PC-9 (cell line): ENCODE results near the gene SCG2. TPM values are rescaled to one million over a fixed set of nuclear protein-coding genes. Genes with fewer than 3 reads are reported as not detected.
A peak's percentile ranks its signal among the peaks of the same experiment; 100 is the strongest.

Source experiments
- BruUV-seq: library from RNA; stranded (reverse); fragments of 400-500 nt; replicated peaks from 2 replicates; lab custom pipeline; 2021; lab: Mats Ljungman, UMichigan
- CTCF ChIA-PET: fragments of 300-600 bp; sonication (Branson Sonifier 250); formaldehyde crosslinking; loops from one replicate; lab custom pipeline; 2022; ENCODE audit warnings: antibody characterized with exemption; lab: Charles Lee
- POLR2A ChIA-PET: fragments of 300-600 bp; sonication (Branson Sonifier 250); formaldehyde crosslinking; loops from one replicate; lab custom pipeline; 2022; ENCODE audit warnings: antibody characterized with exemption; ENCODE audit not compliant: unreplicated experiment; lab: Charles Lee
- DNase-seq, 2 experiments: peaks; one replicate each; pipeline versions ENCODE4 v3.0.0 to v3.0.0-alpha.2; 2015 to 2022; ENCODE audit warnings: mixed read lengths in 1 of 2
- H2AFZ ChIP-seq: fragments of 200-600 bp; sonication (generic); 2 replicates; pipeline ENCODE4 v1.8.1; 2017; ENCODE audit warnings: antibody characterized with exemption
- H3F3A ChIP-seq: fragments of 200-600 bp; sonication (generic); 2 replicates; pipeline ENCODE4 v1.8.1; 2017; ENCODE audit warnings: antibody characterized with exemption, mild to moderate bottlenecking, low read depth; ENCODE audit not compliant: insufficient read depth
- H3K27ac ChIP-seq: fragments of 200-600 bp; sonication (generic); 2 replicates; pipeline ENCODE4 v1.6.1; 2016; ENCODE audit warnings: mixed run types
- H3K27me3 ChIP-seq: fragments of 200-600 bp; sonication (generic); 2 replicates; pipeline ENCODE4 v1.6.1; 2016; ENCODE audit warnings: low read depth, mixed run types; ENCODE audit not compliant: insufficient read depth
- H3K36me3 ChIP-seq: fragments of 200-600 bp; sonication (generic); 2 replicates; pipeline ENCODE4 v1.6.1; 2016; ENCODE audit warnings: low read depth, mixed run types
- H3K4me1 ChIP-seq: fragments of 200-600 bp; sonication (generic); replicated peaks from 2 replicates; pipeline ENCODE4 v1.6.1; 2016; ENCODE audit warnings: mixed run types; ENCODE audit not compliant: insufficient read depth
- H3K4me2 ChIP-seq: fragments of 200-600 bp; sonication (generic); 2 replicates; pipeline ENCODE4 v1.6.1; 2017; ENCODE audit warnings: mixed run types
- H3K4me3 ChIP-seq: fragments of 200-600 bp; sonication (generic); 2 replicates; pipeline ENCODE4 v1.6.1; 2016; ENCODE audit warnings: mixed run types
- H3K79me2 ChIP-seq: fragments of 200-600 bp; sonication (generic); 2 replicates; pipeline ENCODE4 v1.6.1; 2017; ENCODE audit warnings: low read depth, mixed run types
- H3K9me2 ChIP-seq: fragments of 200-600 bp; sonication (generic); 2 replicates; pipeline ENCODE4 v1.8.1; 2017; ENCODE audit warnings: mild to moderate bottlenecking; ENCODE audit not compliant: insufficient read depth
- H3K9me3 ChIP-seq: fragments of 200-600 bp; sonication (generic); 2 replicates; pipeline ENCODE4 v1.8.1; 2016; ENCODE audit warnings: low read depth; ENCODE audit not compliant: insufficient read depth
- H4K20me1 ChIP-seq: fragments of 200-600 bp; sonication (generic); 2 replicates; pipeline ENCODE4 v1.8.1; 2017; ENCODE audit not compliant: insufficient read depth
- EZH2 ChIP-seq: fragments of 200-600 bp; sonication (generic); IDR thresholded peaks from 2 replicates; pipeline ENCODE4 v1.8.0; 2017; ENCODE audit warnings: antibody characterized with exemption, low read depth
- intact Hi-C: fragments of 100-400 bp; cut with micrococcal nuclease; formaldehyde crosslinking; loops from one replicate; pipeline ENCODE4 v1.10.0; 2022; ENCODE audit not compliant: unreplicated experiment
- total RNA-seq: library from RNA; stranded (reverse); gene quantifications from 2 replicates; pipeline ENCODE4 v1.2.3, GENCODE V29; 2021
- TF ChIP-seq, protein P1 (sequence below): fragments of 200-600 bp; sonication (generic); conservative IDR thresholded peaks from 2 replicates; pipeline ENCODE4 v1.6.1; 2017; ENCODE audit warnings: mixed run types, antibody characterized with exemption, mild to moderate bottlenecking, moderate library complexity

Gene SCG2
- total RNA-seq, 1 experiment from 2014 or later: 0.81 TPM

DNA sequence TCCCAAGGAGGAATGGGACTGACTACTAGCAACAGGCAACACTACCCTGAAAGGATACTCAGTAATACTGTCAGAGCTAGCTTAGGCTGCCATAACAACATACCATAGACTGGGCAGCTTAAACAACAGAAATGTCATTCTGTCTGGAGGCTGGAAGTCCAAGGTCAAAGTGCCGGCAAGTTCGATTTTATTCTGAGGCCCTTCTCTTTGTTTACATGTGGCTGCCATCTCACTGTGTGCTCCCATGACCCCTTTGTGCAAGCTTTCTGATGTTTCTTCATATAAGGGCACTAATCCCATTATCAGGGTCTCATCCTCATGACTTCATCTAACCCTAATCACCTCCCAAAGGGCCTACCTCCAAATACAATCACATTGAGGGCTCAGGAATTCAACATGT lies 30.7 kb upstream of the SCG2 start:
- Histone ChIP-seq H3K36me3 (no peaks in the 10 kb centered on the region), H3K27ac (no peak overlapping the region), H3K9me3 (no peaks in the 10 kb centered on the region), H3F3A (peaks cover 4% of the 10 kb centered on the region; the same call in 1 of the 2 replicates), H3K79me2 (no peaks in the 10 kb centered on the region), H3K9me2 (no peaks in the 10 kb centered on the region), H3K4me3 (no peak overlapping the region), H2AFZ (no peak overlapping the region), H3K4me1 (0 out of 2 replicates have a peak, but pooled peaks cover 7% of the 10 kb centered on the region), H4K20me1 (no peaks in the 10 kb centered on the region), H3K4me2 (no peak overlapping the region), H3K27me3 (no peaks in the 10 kb centered on the region)
- no peak for DNase-seq
- TF ChIP-seq EZH2: no peak
- TF ChIP-seq, protein P1, sequence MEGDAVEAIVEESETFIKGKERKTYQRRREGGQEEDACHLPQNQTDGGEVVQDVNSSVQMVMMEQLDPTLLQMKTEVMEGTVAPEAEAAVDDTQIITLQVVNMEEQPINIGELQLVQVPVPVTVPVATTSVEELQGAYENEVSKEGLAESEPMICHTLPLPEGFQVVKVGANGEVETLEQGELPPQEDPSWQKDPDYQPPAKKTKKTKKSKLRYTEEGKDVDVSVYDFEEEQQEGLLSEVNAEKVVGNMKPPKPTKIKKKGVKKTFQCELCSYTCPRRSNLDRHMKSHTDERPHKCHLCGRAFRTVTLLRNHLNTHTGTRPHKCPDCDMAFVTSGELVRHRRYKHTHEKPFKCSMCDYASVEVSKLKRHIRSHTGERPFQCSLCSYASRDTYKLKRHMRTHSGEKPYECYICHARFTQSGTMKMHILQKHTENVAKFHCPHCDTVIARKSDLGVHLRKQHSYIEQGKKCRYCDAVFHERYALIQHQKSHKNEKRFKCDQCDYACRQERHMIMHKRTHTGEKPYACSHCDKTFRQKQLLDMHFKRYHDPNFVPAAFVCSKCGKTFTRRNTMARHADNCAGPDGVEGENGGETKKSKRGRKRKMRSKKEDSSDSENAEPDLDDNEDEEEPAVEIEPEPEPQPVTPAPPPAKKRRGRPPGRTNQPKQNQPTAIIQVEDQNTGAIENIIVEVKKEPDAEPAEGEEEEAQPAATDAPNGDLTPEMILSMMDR: no peak
- POLR2A ChIA-PET: no interaction called here
- intact Hi-C loops: no loop called here
- CTCF ChIA-PET: no interaction called here
- BruUV-seq: no TSS peak

DNA sequence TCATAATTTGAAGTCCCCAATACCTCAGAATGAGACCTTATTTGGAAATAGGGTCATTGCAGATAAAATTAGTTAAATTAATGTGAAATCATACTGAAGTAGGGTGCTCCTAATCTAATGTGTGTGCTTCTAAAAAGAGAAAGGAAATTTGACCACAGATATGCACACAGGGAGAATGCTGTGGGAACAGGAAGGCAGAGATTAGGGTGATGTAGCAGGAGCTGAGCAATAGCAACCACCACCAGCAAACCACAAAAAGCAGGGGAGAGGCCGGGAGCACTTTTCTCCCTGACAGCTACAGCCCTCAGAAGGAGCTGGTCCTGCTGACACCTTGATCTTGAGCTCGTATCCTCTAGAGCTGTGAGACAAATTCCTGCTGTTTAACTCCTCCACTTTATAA lies 24.6 kb upstream of the SCG2 start:
- CTCF ChIA-PET: interaction anchor here (0.6 to 1.0 kb wide), 3 partner anchors 119 to 367 kb away, joined by 3 to 8 read pairs (median 7); no protein-coding TSS in a partner anchor
- Histone ChIP-seq H3K9me2 (no peaks in the 10 kb centered on the region), H3K27ac (no peak overlapping the region), H3K36me3 (no peaks in the 10 kb centered on the region), H3K4me3 (no peak overlapping the region), H3F3A (no peaks in the 10 kb centered on the region), H3K27me3 (no peaks in the 10 kb centered on the region), H3K4me2 (peak overlapping the region; percentile 20), H3K4me1 (peaks cover 12% of the 10 kb centered on the region), H4K20me1 (no peaks in the 10 kb centered on the region), H3K79me2 (no peaks in the 10 kb centered on the region), H2AFZ (no peak overlapping the region), H3K9me3 (0 out of 2 replicates have a peak, but pooled peaks cover 4% of the 10 kb centered on the region)
- peak; percentile 52 to 73 for DNase-seq
- intact Hi-C loops: no loop called here
- TF ChIP-seq, protein P1: no peak
- no peak for TF ChIP-seq EZH2
- no TSS peak for BruUV-seq
- POLR2A ChIA-PET: interaction anchor here (0.6 kb wide), 1 partner anchor 8 kb away, joined by 3 read pairs; no protein-coding TSS in a partner anchor

DNA sequence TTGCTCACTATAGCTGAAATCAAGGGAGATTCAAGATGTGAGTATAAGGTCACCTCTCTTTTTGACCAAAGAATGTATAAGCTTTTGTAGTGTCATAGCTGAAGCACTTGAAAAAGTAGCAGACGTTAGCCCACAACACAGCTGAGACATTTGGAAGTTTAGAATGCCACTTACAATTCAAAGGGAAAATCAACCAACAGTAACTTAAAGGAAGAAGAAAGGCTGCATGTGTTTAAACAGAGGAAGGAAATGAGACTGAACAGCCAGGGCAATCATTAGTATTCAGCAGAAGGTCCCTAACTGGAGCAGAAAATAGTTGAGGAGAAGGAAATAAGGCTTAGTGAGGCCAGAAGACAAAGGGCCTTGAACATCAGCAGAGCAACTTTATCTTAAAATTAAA lies 23.5 kb upstream of the SCG2 start:
- ChIA-PET POLR2A (no interaction called here), CTCF (interaction anchor here (0.7 kb wide), 1 partner anchor 203 kb away, joined by 6 read pairs; no protein-coding TSS in a partner anchor)
- Histone ChIP-seq H2AFZ (no peak overlapping the region), H4K20me1 (no peaks in the 10 kb centered on the region), H3K27ac (no peak overlapping the region), H3K79me2 (no peaks in the 10 kb centered on the region), H3K4me3 (no peak overlapping the region), H3K4me1 (peaks cover 12% of the 10 kb centered on the region), H3K9me3 (0 out of 2 replicates have a peak, but pooled peaks cover 4% of the 10 kb centered on the region), H3K4me2 (no peak overlapping the region), H3K9me2 (no peaks in the 10 kb centered on the region), H3K27me3 (no peaks in the 10 kb centered on the region), H3K36me3 (no peaks in the 10 kb centered on the region), H3F3A (no peaks in the 10 kb centered on the region)
- no peak for DNase-seq
- TF ChIP-seq EZH2: no peak
- TF ChIP-seq, protein P1: no peak
- no TSS peak for BruUV-seq
- intact Hi-C loops: no loop called here
